SK-N-DZ (cell line): Measurements from ENCODE around the gene TM4SF18.
"Not testable (repeated sequence)": the region's sequence is repeated elsewhere in the genome, so short reads cannot be mapped to it uniquely, and the experiment has no call there.

Experiments used
- DNase-seq: peaks from one replicate; pipeline ENCODE4 v3.0.0-alpha.2; 2015; ENCODE audit warnings: low spot score

The TM4SF18 gene

GRCh38 chr3:149368674-149369497, 35.5 kb upstream of the TM4SF18 start:
- DNase-seq = no peak

GRCh38 chr3:149368201-149368673, 34.8 kb upstream of the TM4SF18 start:
- no peak for DNase-seq

- no peak for DNase-seq
Observed at GRCh38 chr3:149366941-149367840, 33.8 kb upstream of the TM4SF18 start.

GRCh38 chr3:149366031-149366430, 32.6 kb upstream of the TM4SF18 start:
- DNase-seq = no peak

GRCh38 chr3:149364624-149365023, 31.2 kb upstream of the TM4SF18 start:
- no peak for DNase-seq

- DNase-seq = no peak
Observed at GRCh38 chr3:149363053-149363452, 29.6 kb upstream of the TM4SF18 start.

GRCh38 chr3:149362366-149362765, 28.9 kb upstream of the TM4SF18 start:
- DNase-seq = no peak

- DNase-seq = no peak
Observed at GRCh38 chr3:149356630-149357029, 23.2 kb upstream of the TM4SF18 start.

GRCh38 chr3:149356044-149356592, 22.7 kb upstream of the TM4SF18 start:
- DNase-seq = no peak

GRCh38 chr3:149353581-149354184, 20.2 kb upstream of the TM4SF18 start:
- DNase-seq = no peak

GRCh38 chr3:149352556-149352955, 19.1 kb upstream of the TM4SF18 start:
- DNase-seq = peak; percentile 18

- no peak for DNase-seq
Observed at GRCh38 chr3:149343951-149344350, 10.5 kb upstream of the TM4SF18 start.

- DNase-seq = no peak
Observed at GRCh38 chr3:149342413-149343380, 9.3 kb upstream of the TM4SF18 start.

- DNase-seq = no peak
Observed at GRCh38 chr3:149340310-149340933, 7.0 kb upstream of the TM4SF18 start.

- no peak for DNase-seq
Observed at GRCh38 chr3:149339931-149340309, 6.5 kb upstream of the TM4SF18 start.

GRCh38 chr3:149337486-149337885, 4.0 kb upstream of the TM4SF18 start:
- DNase-seq = not testable (repeated sequence)

GRCh38 chr3:149336925-149337324, 3.5 kb upstream of the TM4SF18 start:
- DNase-seq = no peak

GRCh38 chr3:149332771-149333170, 665 bp downstream of the TM4SF18 start:
- DNase-seq = no peak

GRCh38 chr3:149332227-149332765, 1.1 kb downstream of the TM4SF18 start:
- DNase-seq = no peak

GRCh38 chr3:149331396-149331795, 2.0 kb downstream of the TM4SF18 start:
- no peak for DNase-seq
